HepG2 (cell line): ENCODE data around the gene SMTNL2. TPM values are rescaled to one million over a fixed set of nuclear protein-coding genes. Genes with fewer than 3 reads are reported as not detected.
A peak's percentile ranks its signal among the peaks of the same experiment; 100 is the strongest.

Source experiments
- ATAC-seq: fragments of 200-7000 bp; cut with Tn5 transposase; 3 replicates; pipeline ENCODE4 v1.9.1; 2020; ENCODE audit warnings: mild to moderate bottlenecking, moderate library complexity
- BruUV-seq: library from RNA; stranded (reverse); fragments of 400-500 nt; replicated peaks from 2 replicates; lab custom pipeline; 2021; lab: Mats Ljungman, UMichigan
- CTCF ChIA-PET: fragments of 300-600 bp; formaldehyde crosslinking; extraction: SDS; loops from one replicate; lab custom pipeline; 2021; ENCODE audit warnings: low total read pairs, inconsistent platforms, low intra/inter-chr PET ratio; lab: Yijun Ruan, JAX
- POLR2A ChIA-PET: fragments of 350-600 bp; sonication (Branson Sonifier 250); formaldehyde crosslinking; loops from one replicate; lab custom pipeline; 2020; ENCODE audit warnings: antibody characterized with exemption, inconsistent platforms; lab: Yijun Ruan, JAX
- DNase-seq: peaks from one replicate; pipeline ENCODE4 v3.0.0-alpha.2; 2015; ENCODE audit warnings: low spot score
- FAIRE-seq: peaks from 3 replicates; lab custom pipeline; 2011; peaks lifted over from hg19 to GRCh38; lab: Jason Lieb, UNC
- H2AFZ ChIP-seq: one replicate; pipeline ENCODE4 v1.6.1; 2011; ENCODE audit warnings: low read length, inconsistent platforms
- H3K27ac ChIP-seq: fragments of 300-600 bp; 3 replicates; pipeline ENCODE4 v1.8.0; 2011; ENCODE audit warnings: mixed run types, mild to moderate bottlenecking, mixed read lengths, low read length, inconsistent platforms; ENCODE audit not compliant: insufficient read depth; ENCODE audit errors: extremely low read length
- H3K27me3 ChIP-seq, 2 experiments: fragments of 200-600 bp in 1 of 2; 2 replicates in 1 of 2; 3 replicates in 1 of 2; pipeline versions ENCODE4 v1.6.0 to v1.8.0; 2011; ENCODE audit warnings: low read length in 2 of 2, mild to moderate bottlenecking in 2 of 2, moderate library complexity in 2 of 2, inconsistent platforms in 1 of 2; ENCODE audit not compliant: insufficient read depth in 2 of 2, control insufficient read depth in 1 of 2
- H3K36me3 ChIP-seq, 2 experiments: fragments of 200-600 bp in 1 of 2; replicated peaks in 1 of 2; 2 replicates in 1 of 2; 3 replicates in 1 of 2; pipeline versions ENCODE4 v1.5.1 to v1.8.0; 2011; ENCODE audit warnings: low read length in 2 of 2, inconsistent platforms in 1 of 2; ENCODE audit not compliant: insufficient read depth in 2 of 2, control insufficient read depth in 1 of 2
- H3K4me1 ChIP-seq: 2 replicates; pipeline ENCODE4 v1.5.1; 2012; ENCODE audit warnings: low read length, inconsistent platforms; ENCODE audit not compliant: insufficient read depth
- H3K4me2 ChIP-seq: 2 replicates; pipeline ENCODE4 v1.6.0; 2011; ENCODE audit warnings: low read depth, low read length, inconsistent platforms
- H3K4me3 ChIP-seq, 3 experiments: fragments of 200-600 bp in 1 of 3; sonication (generic), shearing (Covaris generic) in 1 of 3; replicated peaks in 1 of 3; 2 replicates each; pipeline ENCODE4 v1.5.1; 2011 to 2016; ENCODE audit warnings: low read length in 3 of 3, inconsistent platforms in 2 of 3, low read depth in 2 of 3, mild to moderate bottlenecking in 2 of 3, control low read depth in 1 of 3, mixed read lengths in 1 of 3; ENCODE audit not compliant: insufficient read depth in 1 of 3
- H3K79me2 ChIP-seq: one replicate; pipeline ENCODE4 v1.6.1; 2011; ENCODE audit warnings: low read length, inconsistent platforms; ENCODE audit not compliant: insufficient read depth
- H3K9ac ChIP-seq: 2 replicates; pipeline ENCODE4 v1.6.0; 2011; ENCODE audit warnings: mild to moderate bottlenecking, low read depth, low read length, inconsistent platforms; ENCODE audit not compliant: insufficient read depth
- H3K9me3 ChIP-seq: 2 replicates; pipeline ENCODE4 v1.5.1; 2012; ENCODE audit warnings: mild to moderate bottlenecking, low read length
- H4K20me1 ChIP-seq: 2 replicates; pipeline ENCODE4 v1.6.0; 2011; ENCODE audit warnings: inconsistent platforms, mild to moderate bottlenecking, low read length, moderate library complexity; ENCODE audit not compliant: insufficient read depth
- CTCF ChIP-seq: sonication (generic); formaldehyde crosslinking; IDR thresholded peaks from 2 replicates; pipeline ENCODE4 v1.5.0; 2020; ENCODE audit warnings: mild to moderate bottlenecking, missing genetic modification reagents, moderate library complexity
- KAT7 ChIP-seq: IDR thresholded peaks from 2 replicates; pipeline ENCODE4 v1.6.1; 2018; ENCODE audit warnings: borderline replicate concordance, missing compliant biosample characterization
- KMT2A ChIP-seq: sonication (generic); formaldehyde crosslinking; IDR thresholded peaks from 2 replicates; pipeline ENCODE4 v1.4.0; 2020; ENCODE audit warnings: missing genetic modification reagents
- PPARG ChIP-seq: conservative IDR thresholded peaks from 2 replicates; pipeline ENCODE4 v1.6.1; 2016; ENCODE audit warnings: missing biosample characterization, missing genetic modification reagents
- SALL1 ChIP-seq: sonication (generic); formaldehyde crosslinking; IDR thresholded peaks from 2 replicates; pipeline ENCODE4 v1.8.0; 2022; ENCODE audit warnings: mild to moderate bottlenecking, missing genetic modification reagents
- SMC3 ChIP-seq: IDR thresholded peaks from 2 replicates; pipeline ENCODE4 v1.6.1; 2011; ENCODE audit warnings: low read length, improper control_type of control experiment
- STAT5B ChIP-seq: sonication (generic); formaldehyde crosslinking; IDR thresholded peaks from 2 replicates; pipeline ENCODE4 v1.4.0; 2020; ENCODE audit warnings: missing genetic modification reagents
- WIZ ChIP-seq: sonication (generic); formaldehyde crosslinking; IDR thresholded peaks from 2 replicates; pipeline ENCODE4 v1.5.1; 2020; ENCODE audit warnings: mild to moderate bottlenecking, missing genetic modification reagents
- ZBTB7B ChIP-seq: sonication (generic); formaldehyde crosslinking; IDR thresholded peaks from 2 replicates; pipeline ENCODE4 v1.4.0; 2020; ENCODE audit warnings: missing genetic modification reagents
- ZNF543 ChIP-seq: sonication (generic); formaldehyde crosslinking; IDR thresholded peaks from 2 replicates; pipeline ENCODE4 v1.4.0; 2020; ENCODE audit warnings: mild to moderate bottlenecking, missing genetic modification reagents
- ZNF562 ChIP-seq: sonication (generic); formaldehyde crosslinking; IDR thresholded peaks from 2 replicates; pipeline ENCODE4 v1.8.0; 2022; ENCODE audit warnings: missing genetic modification reagents, borderline replicate concordance
- ZNF563 ChIP-seq: sonication (generic); formaldehyde crosslinking; IDR thresholded peaks from 2 replicates; pipeline ENCODE4 v1.8.0; 2022; ENCODE audit warnings: mild to moderate bottlenecking, moderate library complexity, missing genetic modification reagents
- WGBS: methylation state at CpG from one replicate; pipeline ENCODE4 v1.1.6; 2017; ENCODE audit warnings: low lambda C conversion rate; 5-methylcytosine and 5-hydroxymethylcytosine counted together
- in situ Hi-C: cut with HindIII; loops from 2 replicates; pipeline ENCODE4 v1.10.0; 2017; ENCODE audit warnings: low pct_unique_long_range_greater_than_20kb; ENCODE audit not compliant: extremely low pct_ligation_motif_present
- intact Hi-C: fragments of 100-400 bp; cut with micrococcal nuclease; formaldehyde crosslinking; loops from one replicate; pipeline ENCODE4 v1.10.0; 2022; ENCODE audit not compliant: unreplicated experiment
- polyA plus RNA-seq, 8 experiments: library from polyadenylated mRNA; depleted of rRNA in 3 of 8; stranded (reverse) in 7 of 8; unstranded in 1 of 8; fragments of >200 nt; fragmentation: Illumina TruSeq in 4 of 8; extraction: Trizol in 4 of 8; gene quantifications; 2 replicates each; pipeline versions ENCODE4 v1.2.1 to v1.2.3, GENCODE V29; 2011 to 2016; ENCODE audit warnings: low read depth in 4 of 8, missing spikeins in 1 of 8, mixed read lengths in 1 of 8; ENCODE audit not compliant: insufficient read depth in 1 of 8
- total RNA-seq, 5 experiments: library from RNA; depleted of rRNA; stranded (reverse); fragments of >200 nt; fragmentation: Illumina TruSeq; extraction: Trizol; gene quantifications; 2 replicates each; pipeline ENCODE4 v1.2.3, GENCODE V29; 2016; ENCODE audit warnings: low read depth in 1 of 5
- TF ChIP-seq, protein P1 (sequence below): IDR thresholded peaks from 2 replicates; pipeline ENCODE4 v1.6.1; 2016; ENCODE audit warnings: low read depth, borderline replicate concordance
- TF ChIP-seq, protein P2 (sequence below): sonication (generic); formaldehyde crosslinking; IDR thresholded peaks from 2 replicates; pipeline ENCODE4 v1.4.0; 2020; ENCODE audit warnings: missing genetic modification reagents, mild to moderate bottlenecking, borderline replicate concordance

The SMTNL2 gene
- total and polyA plus RNA-seq, 2 of the 13 experiments (the other 11 are each of a cell fraction or from before 2014, with no cell fraction given) = 0.41 to 5.1 TPM

- TF ChIP-seq KAT7 (CRISPR knock-in tag) (no peak), PPARG (CRISPR knock-in tag) (no peak), ZNF563 (CRISPR knock-in tag) (peak; percentile 47; the same call in 1 of the 2 replicates), CTCF (peak; percentile 87), SALL1 (CRISPR knock-in tag) (peak; percentile 60), STAT5B (CRISPR knock-in tag) (no peak), WIZ (CRISPR knock-in tag) (no peak)
These were observed 18.9 kb upstream of the SMTNL2 start (continued) for GRCh38 chr17:4565209-4566141.

GRCh38 chr17:4566785-4567184 lies 17.5 kb upstream of the SMTNL2 start:
- no peak overlapping the region for H3K9ac ChIP-seq
- in situ Hi-C loops = loop anchor here (5.0 kb wide), 1 partner anchor 56 kb away; no protein-coding TSS in a partner anchor
- H3K27ac ChIP-seq = no peak overlapping the region
- 3% methylated on average over 5 of the region's 5 CpGs for WGBS
- ChIA-PET CTCF (interaction anchor here (0.8 to 5.0 kb wide), 3 partner anchors 17 to 323 kb away, joined by 3 to 70 read pairs (median 13); partner anchors contain the start of gene SMTNL2), POLR2A (interaction anchor here (1.0 to 3.3 kb wide), 6 partner anchors 10 to 59 kb away, joined by 3 to 18 read pairs (median 4); partner anchors contain the start of genes MYBBP1A and SMTNL2)
- H3K27me3 ChIP-seq = no peaks in the 10 kb centered on the region
- peak; percentile 69 for DNase-seq
- peak overlapping the region; percentile 36; the same call in 1 of the 2 replicates for H3K4me2 ChIP-seq
- H3K9me3 ChIP-seq = no peaks in the 10 kb centered on the region
- ATAC-seq = peak; percentile 81
- intact Hi-C loops = loop anchor here (1.0 to 10.0 kb wide), 3 partner anchors 16 to 318 kb away; no protein-coding TSS in a partner anchor
- H3K36me3 ChIP-seq = no peaks in the 10 kb centered on the region
- H3K4me3 ChIP-seq = peak overlapping the region in 1 of 3 experiments; percentile 4; a peak in 1 of 6 replicates
- BruUV-seq = no TSS peak
- H4K20me1 ChIP-seq = no peaks in the 10 kb centered on the region
- peaks cover 53% of the 10 kb centered on the region for H3K4me1 ChIP-seq
- no peaks in the 10 kb centered on the region for H3K79me2 ChIP-seq
- peak; percentile 92 for FAIRE-seq
- H2AFZ ChIP-seq = no peak overlapping the region
- TF ChIP-seq, protein P1, sequence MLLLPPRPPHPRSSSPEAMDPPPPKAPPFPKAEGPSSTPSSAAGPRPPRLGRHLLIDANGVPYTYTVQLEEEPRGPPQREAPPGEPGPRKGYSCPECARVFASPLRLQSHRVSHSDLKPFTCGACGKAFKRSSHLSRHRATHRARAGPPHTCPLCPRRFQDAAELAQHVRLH = 0 out of 2 replicates have a peak, but pooled peaks have one; percentile 42
- peak; percentile 20; the same call in 1 of the 2 replicates for TF ChIP-seq ZBTB7B (CRISPR knock-in tag)
- no peak for TF ChIP-seq ZNF562 (CRISPR knock-in tag)
- TF ChIP-seq, protein P2, sequence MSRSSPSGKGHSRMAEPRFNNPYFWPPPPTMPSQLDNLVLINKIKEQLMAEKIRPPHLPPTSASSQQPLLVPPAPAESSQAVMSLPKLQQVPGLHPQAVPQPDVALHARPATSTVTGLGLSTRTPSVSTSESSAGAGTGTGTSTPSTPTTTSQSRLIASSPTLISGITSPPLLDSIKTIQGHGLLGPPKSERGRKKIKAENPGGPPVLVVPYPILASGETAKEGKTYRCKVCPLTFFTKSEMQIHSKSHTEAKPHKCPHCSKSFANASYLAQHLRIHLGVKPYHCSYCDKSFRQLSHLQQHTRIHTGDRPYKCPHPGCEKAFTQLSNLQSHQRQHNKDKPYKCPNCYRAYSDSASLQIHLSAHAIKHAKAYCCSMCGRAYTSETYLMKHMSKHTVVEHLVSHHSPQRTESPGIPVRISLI (CRISPR knock-in tag) = peak; percentile 60; the same call in 1 of the 2 replicates
- TF ChIP-seq CTCF = peak; percentile 91
- TF ChIP-seq ZNF543 (CRISPR knock-in tag) = no peak
- TF ChIP-seq KMT2A = 0 out of 2 replicates have a peak, but pooled peaks have one; percentile 30
- no peak for TF ChIP-seq ZNF563 (CRISPR knock-in tag)
- peak; percentile 82 for TF ChIP-seq SMC3
